HCT116 (cell line): Measurements from ENCODE around the gene ARFGAP3.

ENCODE experiments used
- CTCF ChIP-seq, 3 experiments: fragments of 200-600 bp in 1 of 3; sonication (generic) in 1 of 3; IDR thresholded peaks in 2 of 3; conservative IDR thresholded peaks in 1 of 3; 2 replicates each; pipeline ENCODE4 v1.5.1; 2012 to 2017; ENCODE audit warnings: low read depth in 2 of 3, low read length in 2 of 3, antibody characterized with exemption in 1 of 3, borderline replicate concordance in 1 of 3, control low read depth in 1 of 3, mild to moderate bottlenecking in 1 of 3, mixed read lengths in 1 of 3, mixed run types in 1 of 3, moderate library complexity in 1 of 3; ENCODE audit not compliant: insufficient read depth in 1 of 3
- EGR1 ChIP-seq: IDR thresholded peaks from 2 replicates; pipeline ENCODE4 v1.6.1; 2012; ENCODE audit warnings: low read depth
- EZH2 ChIP-seq: fragments of 200-600 bp; sonication (generic); IDR thresholded peaks from 2 replicates; pipeline ENCODE4 v1.6.1; 2017; ENCODE audit warnings: antibody characterized with exemption, mixed run types
- EZH2phosphoT487 ChIP-seq: fragments of 200-600 bp; IDR thresholded peaks from 2 replicates; pipeline ENCODE4 v1.6.1; 2018; ENCODE audit warnings: antibody characterized with exemption, borderline replicate concordance
- FOSL1 ChIP-seq: IDR thresholded peaks from 2 replicates; pipeline ENCODE4 v1.6.1; 2012; ENCODE audit warnings: low read depth
- JUND ChIP-seq: IDR thresholded peaks from 2 replicates; pipeline ENCODE4 v1.6.1; 2012
- POLR2A ChIP-seq: IDR thresholded peaks from 2 replicates; pipeline ENCODE4 v1.7.0; 2011; ENCODE audit warnings: borderline replicate concordance; ENCODE audit not compliant: insufficient read depth, insufficient read length; ENCODE audit errors: extremely low read depth
- RAD21 ChIP-seq: IDR thresholded peaks from 2 replicates; pipeline ENCODE4 v1.6.1; 2012; ENCODE audit warnings: low read depth, mild to moderate bottlenecking
- REST ChIP-seq: IDR thresholded peaks from 2 replicates; pipeline ENCODE4 v1.6.1; 2012; ENCODE audit warnings: low read depth
- SIN3A ChIP-seq: IDR thresholded peaks from 2 replicates; pipeline ENCODE4 v1.6.1; 2012; ENCODE audit warnings: low read depth
- SP1 ChIP-seq: IDR thresholded peaks from 2 replicates; pipeline ENCODE4 v1.6.1; 2012; ENCODE audit warnings: low read depth
- TF ChIP-seq, protein P1 (sequence below): IDR thresholded peaks from 2 replicates; pipeline ENCODE4 v1.6.1; 2012

GRCh38 chr22:42879371-42880021 is 22.4 kb upstream of the ARFGAP3 start:
- TF ChIP-seq RAD21 (no peak), JUND (no peak), EZH2phosphoT487 (no peak), FOSL1 (no peak), CTCF (IDR thresholded peaks at IDR 0.05 in 2 of 3, conservative IDR thresholded peaks at IDR 0.05 in 1 of 3; ENCODE audit: borderline replicate concordance in 1 of 3, insufficient read depth in 1 of 3, low read depth in 2 of 3, low read length in 2 of 3) (no peak), EGR1 (no peak), POLR2A (no peak), SIN3A (no peak), REST (no peak), SP1 (no peak), EZH2 (no peak)
- TF ChIP-seq, protein P1, sequence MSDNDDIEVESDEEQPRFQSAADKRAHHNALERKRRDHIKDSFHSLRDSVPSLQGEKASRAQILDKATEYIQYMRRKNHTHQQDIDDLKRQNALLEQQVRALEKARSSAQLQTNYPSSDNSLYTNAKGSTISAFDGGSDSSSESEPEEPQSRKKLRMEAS: no peak
